GM10266 (cell line): ENCODE data around the gene USP47.
A peak's percentile ranks its signal among the peaks of the same experiment; 100 is the strongest.

ENCODE experiments used
- DNase-seq: peaks from one replicate; pipeline ENCODE4 v3.0.0; 2012; ENCODE audit errors: extremely low spot score
- CTCF ChIP-seq: IDR thresholded peaks from 2 replicates; pipeline ENCODE4 v1.5.1; 2012; ENCODE audit warnings: mild to moderate bottlenecking, low read depth; ENCODE audit not compliant: control insufficient read depth, insufficient read depth; ENCODE audit errors: missing control alignments

The USP47 gene

GRCh38 chr11:11844272-11844671 is 2.5 kb downstream of the USP47 start:
- TF ChIP-seq CTCF = no peak
- DNase-seq = no peak

- TF ChIP-seq CTCF = no peak
- DNase-seq = peak; percentile 22
These were observed 3.3 kb downstream of the USP47 start for GRCh38 chr11:11845071-11845470.

GRCh38 chr11:11845551-11845950 is 3.8 kb downstream of the USP47 start:
- no peak for DNase-seq
- no peak for TF ChIP-seq CTCF

GRCh38 chr11:11847082-11847481 is 5.3 kb downstream of the USP47 start:
- no peak for DNase-seq
- no peak for TF ChIP-seq CTCF

GRCh38 chr11:11848891-11849746 is 7.3 kb downstream of the USP47 start:
- peak; percentile 44 for DNase-seq
- TF ChIP-seq CTCF = peak; percentile 79

GRCh38 chr11:11850668-11851067 is 8.9 kb downstream of the USP47 start:
- DNase-seq = no peak
- TF ChIP-seq CTCF = no peak

GRCh38 chr11:11856638-11857037 is 14.9 kb downstream of the USP47 start:
- no peak for DNase-seq
- no peak for TF ChIP-seq CTCF
